Thoracic aorta (tissue), 2 donors: ENCODE results near the gene RAP1GAP2. TPM values are rescaled to one million over a fixed set of nuclear protein-coding genes. Genes with fewer than 3 reads are reported as not detected.

Experiments
- ATAC-seq: fragments of 150-250 bp; one replicate; pipeline ENCODE4 v1.8.0; 2017; ENCODE audit warnings: low read depth; ENCODE audit not compliant: insufficient number of reproducible peaks, low FRiP score
- DNase-seq: peaks from one replicate; pipeline ENCODE4 v3.0.0-alpha.2; 2020; ENCODE audit warnings: low spot score
- H3K27ac ChIP-seq, 2 donors: fragments of 200-600 bp; sonication (generic); 1 replicate in 1 of 2; 2 replicates in 1 of 2; pipeline ENCODE4 v1.5.1; 2016; ENCODE audit warnings: mild to moderate bottlenecking in 2 of 2, moderate library complexity in 2 of 2
- H3K27me3 ChIP-seq: fragments of 200-600 bp; sonication (generic); replicated peaks from 2 replicates; pipeline ENCODE4 v1.6.0; 2016; ENCODE audit warnings: mild to moderate bottlenecking; ENCODE audit not compliant: insufficient read depth
- H3K36me3 ChIP-seq: fragments of 200-600 bp; sonication (generic); one replicate; pipeline ENCODE4 v1.5.1; 2016
- H3K4me1 ChIP-seq, 2 donors: fragments of 200-600 bp; sonication (generic); 1 replicate in 1 of 2; 2 replicates in 1 of 2; pipeline versions ENCODE4 v1.5.1 to v1.6.0; 2016; ENCODE audit warnings: low read depth in 2 of 2, mild to moderate bottlenecking in 1 of 2; ENCODE audit not compliant: control insufficient read depth in 1 of 2
- H3K4me3 ChIP-seq: fragments of 200-600 bp; sonication (generic); 2 replicates; pipeline ENCODE4 v1.5.1; 2016; ENCODE audit warnings: mild to moderate bottlenecking
- H3K9me3 ChIP-seq: fragments of 200-600 bp; sonication (generic); 2 replicates; pipeline ENCODE4 v1.5.1; 2016
- CTCF ChIP-seq: fragments of 200-600 bp; sonication (generic); IDR thresholded peaks from one replicate; pipeline ENCODE4 v1.5.1; 2019; ENCODE audit warnings: antibody characterized with exemption
- total RNA-seq, 2 donors: library from RNA; depleted of rRNA; stranded (reverse); fragments of >200 nt; gene quantifications; one replicate each; pipeline versions ENCODE4 v1.1.0 to v1.2.3, GENCODE V29; 2016

Gene RAP1GAP2
- total RNA-seq, 2 donors from 2014 or later: 10.0 to 12.4 TPM

- DNase-seq: no peak
- no peaks in the 10 kb centered on the region for H3K4me1 ChIP-seq
- no peaks in the 10 kb centered on the region for H3K36me3 ChIP-seq
- H3K27me3 ChIP-seq: no peaks in the 10 kb centered on the region
- H3K27ac ChIP-seq: no peak overlapping the region
- H3K9me3 ChIP-seq: no peaks in the 10 kb centered on the region
- ATAC-seq: no peak
- TF ChIP-seq CTCF: no peak
- no peak overlapping the region for H3K4me3 ChIP-seq
Measured at GRCh38 chr17:2911755-2912111, 115.5 kb downstream of the RAP1GAP2 start.

- no peak overlapping the region for H3K4me3 ChIP-seq
- H3K36me3 ChIP-seq: no peaks in the 10 kb centered on the region
- H3K27ac ChIP-seq: no peak overlapping the region
- no peak for ATAC-seq
- no peak for DNase-seq
- H3K27me3 ChIP-seq: no peaks in the 10 kb centered on the region
- no peaks in the 10 kb centered on the region for H3K4me1 ChIP-seq
- no peak for TF ChIP-seq CTCF
- no peaks in the 10 kb centered on the region for H3K9me3 ChIP-seq
Measured at GRCh38 chr17:2912754-2913153, 116.5 kb downstream of the RAP1GAP2 start.

GRCh38 chr17:2916461-2916860, 120.2 kb downstream of the RAP1GAP2 start:
- Histone ChIP-seq H3K36me3 (no peaks in the 10 kb centered on the region), H3K27me3 (no peaks in the 10 kb centered on the region), H3K9me3 (no peaks in the 10 kb centered on the region), H3K4me3 (no peak overlapping the region), H3K27ac (no peak overlapping the region), H3K4me1 (no peaks in the 10 kb centered on the region)
- TF ChIP-seq CTCF: no peak
- ATAC-seq (no peak), DNase-seq (no peak)

GRCh38 chr17:2921443-2921842, 125.2 kb downstream of the RAP1GAP2 start:
- no peak for DNase-seq
- no peak for ATAC-seq
- Histone ChIP-seq H3K27ac (no peak overlapping the region), H3K4me3 (no peak overlapping the region), H3K27me3 (no peaks in the 10 kb centered on the region), H3K36me3 (no peaks in the 10 kb centered on the region), H3K9me3 (no peaks in the 10 kb centered on the region), H3K4me1 (peaks cover 6% of the 10 kb centered on the region in 2 donors)
- TF ChIP-seq CTCF: no peak

- DNase-seq (no peak), ATAC-seq (no peak)
Measured at GRCh38 chr17:2924211-2924610, 128.0 kb downstream of the RAP1GAP2 start.

More at GRCh38 chr17:2924211-2924610, 128.0 kb downstream of the RAP1GAP2 start:
- Histone ChIP-seq H3K27me3 (no peaks in the 10 kb centered on the region), H3K36me3 (no peaks in the 10 kb centered on the region), H3K27ac (no peak overlapping the region), H3K9me3 (no peaks in the 10 kb centered on the region), H3K4me3 (peak overlapping the region; percentile 29), H3K4me1 (peaks cover 6% of the 10 kb centered on the region in 2 donors)
- no peak for TF ChIP-seq CTCF
